Activated CD4-positive, CD25-positive, alpha-beta regulatory T cell treated with anti-CD3 and anti-CD28 coated beads, Interleukin-2, amount 50 U/mL, for 24 hours (primary cell): ENCODE data around the gene SNX33.
"Not testable (repeated sequence)": the region's sequence is repeated elsewhere in the genome, so short reads cannot be mapped to it uniquely, and the experiment has no call there.

Source experiments
- ATAC-seq, 2 donors: fragments of 150-1000 bp; cut with Tn5 transposase; one replicate each; pipeline ENCODE4 v1.10.0; 2021; ENCODE audit warnings: mild to moderate bottlenecking in 1 of 2, moderate library complexity in 1 of 2

SNX33 gene

DNA sequence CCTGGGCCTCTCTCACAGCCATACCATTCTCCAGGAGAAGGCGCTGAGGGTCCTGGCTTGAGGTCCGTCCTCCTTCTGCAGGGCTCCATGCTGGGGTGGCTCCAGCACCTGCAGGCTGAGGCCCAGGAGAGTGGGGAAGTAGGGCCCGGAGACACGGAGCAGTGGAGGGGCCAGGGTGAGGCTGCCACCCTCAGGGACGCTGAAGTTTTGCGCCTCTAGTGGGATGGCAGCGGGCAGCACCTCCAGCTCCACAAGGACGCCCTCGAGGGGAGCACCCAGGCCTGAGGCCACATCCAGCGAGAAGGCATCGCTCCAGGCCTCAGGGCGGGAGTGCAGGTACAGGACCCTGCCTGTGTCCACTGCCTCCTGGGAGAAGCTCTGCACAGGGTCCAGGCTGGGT, 37.5 kb downstream of the SNX33 start:
- ATAC-seq: no peak

GRCh38 chr15:75686212-75686642, 38.5 kb downstream of the SNX33 start:
- ATAC-seq: peak; percentile 52 to 69

DNA sequence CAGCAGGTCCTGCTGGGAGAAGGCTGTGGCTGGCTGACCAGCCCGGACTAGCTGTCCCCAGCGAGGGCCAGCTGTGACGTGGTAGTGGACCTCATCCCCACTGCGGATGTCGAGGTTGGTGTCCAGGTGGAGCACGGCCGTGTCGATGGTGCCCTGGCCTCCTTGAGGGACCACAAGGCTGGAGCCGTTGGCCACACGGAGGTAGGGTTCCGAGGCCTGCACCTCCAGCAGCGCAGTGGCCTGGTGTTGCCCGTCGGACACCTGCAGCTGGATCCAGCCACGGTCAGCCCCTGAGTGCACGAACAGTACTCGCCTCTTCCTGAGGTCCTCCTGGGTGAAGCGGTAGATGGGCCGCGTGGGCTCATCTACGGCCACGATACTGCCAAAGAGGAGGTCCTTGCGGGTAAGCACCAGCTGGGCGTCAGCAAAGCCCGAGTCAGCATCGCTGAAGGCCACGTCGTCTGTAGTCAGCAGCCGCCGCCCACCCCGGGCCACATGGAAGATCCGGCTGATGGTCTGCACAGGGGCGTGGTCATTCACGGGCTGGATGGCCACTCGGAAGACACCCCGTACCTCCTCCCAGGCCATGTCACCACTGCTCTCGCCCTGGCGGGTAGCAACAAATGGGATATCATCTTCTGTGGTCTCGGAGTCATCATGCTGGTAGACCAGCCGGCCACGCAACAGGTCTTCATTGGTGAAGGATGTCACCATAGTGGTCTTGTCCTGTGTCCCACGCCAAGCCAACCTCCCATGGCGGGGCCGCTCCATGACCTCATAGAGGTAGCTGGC, 40.0 kb downstream of the SNX33 start:
- ATAC-seq: no peak

DNA sequence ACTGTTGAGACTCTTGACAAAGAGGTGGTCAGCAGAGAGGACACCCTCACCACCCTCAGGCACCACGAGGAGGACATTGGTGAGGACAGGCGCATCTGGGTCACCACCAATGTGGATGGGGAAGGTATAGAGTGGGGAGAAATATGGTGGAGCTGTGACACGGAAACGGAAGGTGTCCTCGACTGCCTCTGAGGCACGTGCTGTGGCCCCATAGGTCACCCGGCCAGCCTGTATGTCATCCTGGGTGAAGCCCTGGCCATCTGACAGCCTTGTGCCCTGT, 40.5 kb downstream of the SNX33 start:
- no peak for ATAC-seq

DNA sequence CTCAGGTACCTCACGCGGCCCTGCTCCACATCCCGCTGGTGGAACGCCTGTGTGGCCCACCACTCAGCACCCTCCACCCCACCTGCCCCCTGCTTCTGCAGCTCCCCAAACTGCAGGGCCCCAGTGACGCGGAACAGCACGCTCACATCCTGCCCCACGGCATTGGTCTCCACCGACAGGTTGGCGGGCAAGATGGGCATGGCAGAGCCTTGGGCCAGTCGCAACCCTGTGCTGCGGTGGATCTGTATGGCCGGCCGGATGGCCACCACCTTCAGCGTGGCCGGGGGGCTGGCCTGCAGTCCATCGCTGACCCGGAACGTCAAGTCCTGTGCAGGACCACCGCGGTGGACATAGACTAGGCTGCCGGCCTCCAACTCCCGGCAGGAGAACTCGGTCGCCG, 41.1 kb downstream of the SNX33 start:
- ATAC-seq: no peak

DNA sequence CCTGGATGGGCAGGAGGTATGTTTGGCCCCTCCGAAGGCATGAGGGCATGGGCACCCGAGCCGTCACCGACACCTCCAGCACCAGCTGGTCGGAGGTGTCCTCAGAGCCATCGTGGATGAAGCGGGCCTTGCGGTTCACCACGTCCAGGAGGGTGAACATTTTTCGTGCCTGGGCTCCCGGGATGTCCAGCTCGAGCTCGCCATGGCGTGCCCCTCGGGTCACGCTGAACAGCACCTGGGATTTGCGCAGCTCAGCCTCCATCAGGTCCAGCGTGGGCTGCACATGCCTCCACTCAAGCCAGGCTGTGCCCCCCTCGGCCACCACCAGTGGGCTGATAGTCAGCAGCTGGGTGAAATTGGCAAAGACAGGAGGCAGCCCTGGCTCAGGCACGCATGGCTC, 41.7 kb downstream of the SNX33 start:
- ATAC-seq: not testable (repeated sequence)

DNA sequence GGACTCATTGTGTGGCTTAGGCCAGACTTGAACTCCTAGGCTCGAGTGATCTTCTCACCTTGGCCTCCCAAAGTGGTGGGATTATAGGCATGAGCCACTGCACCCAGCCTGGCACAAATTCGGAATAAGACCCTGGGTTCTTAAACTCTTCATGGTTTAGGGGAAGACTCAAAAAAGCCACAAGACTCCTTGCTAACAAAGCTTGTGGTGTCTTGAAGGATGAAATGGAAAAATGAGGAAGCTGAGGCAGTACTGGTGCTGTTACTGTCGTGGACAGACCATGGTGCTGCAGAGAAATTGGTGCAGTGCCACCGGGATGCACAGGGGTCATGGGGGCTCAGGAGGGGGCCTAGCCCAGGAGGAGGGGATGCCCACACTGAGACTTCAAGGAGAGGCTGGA, 44.6 kb downstream of the SNX33 start:
- ATAC-seq: not testable (repeated sequence)

DNA sequence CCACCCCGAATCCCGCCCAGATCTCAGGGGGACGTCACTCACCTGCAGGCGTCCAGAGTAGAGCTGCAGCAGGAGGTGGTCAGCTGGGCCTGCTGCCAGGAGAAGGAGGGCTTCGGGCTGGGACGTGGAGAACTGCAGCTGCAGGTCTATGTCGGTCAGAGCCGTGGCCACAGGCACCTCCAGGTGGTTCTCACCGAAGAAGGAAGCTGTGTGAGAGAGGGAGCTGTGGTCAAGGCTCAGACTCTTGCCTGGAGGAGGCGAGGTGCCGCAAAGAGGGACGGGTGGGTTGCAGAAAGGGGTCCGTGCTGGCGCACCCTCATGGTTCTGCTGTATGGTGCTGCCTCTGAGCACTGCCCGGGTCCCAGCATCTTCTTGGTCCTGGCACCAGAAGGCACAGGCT, 45.3 kb downstream of the SNX33 start:
- not testable (repeated sequence) for ATAC-seq

GRCh38 chr15:75693501-75694240, 46.0 kb downstream of the SNX33 start:
- ATAC-seq: no peak

GRCh38 chr15:75694241-75695182, 46.8 kb downstream of the SNX33 start:
- no peak for ATAC-seq

DNA sequence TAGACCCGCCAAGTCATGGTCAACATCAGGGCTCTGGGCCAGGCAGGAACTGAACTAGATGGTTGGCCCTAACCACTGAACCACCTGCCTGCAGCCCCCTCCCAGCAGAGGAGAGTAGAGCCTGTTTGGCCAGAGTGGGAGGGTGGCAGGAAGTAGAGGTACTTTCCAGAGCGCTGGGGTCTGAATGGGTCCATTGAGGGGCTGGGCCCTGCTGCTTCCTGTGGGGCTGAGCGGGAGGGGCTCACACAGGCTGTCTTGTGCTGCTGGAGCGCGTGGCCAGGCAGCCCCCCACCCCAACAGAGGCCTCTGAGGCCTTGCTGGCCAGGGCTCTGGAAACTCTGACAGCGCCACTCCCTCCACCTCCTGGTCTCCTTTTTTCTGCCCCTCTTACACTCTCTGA, 47.5 kb downstream of the SNX33 start:
- ATAC-seq: no peak

DNA sequence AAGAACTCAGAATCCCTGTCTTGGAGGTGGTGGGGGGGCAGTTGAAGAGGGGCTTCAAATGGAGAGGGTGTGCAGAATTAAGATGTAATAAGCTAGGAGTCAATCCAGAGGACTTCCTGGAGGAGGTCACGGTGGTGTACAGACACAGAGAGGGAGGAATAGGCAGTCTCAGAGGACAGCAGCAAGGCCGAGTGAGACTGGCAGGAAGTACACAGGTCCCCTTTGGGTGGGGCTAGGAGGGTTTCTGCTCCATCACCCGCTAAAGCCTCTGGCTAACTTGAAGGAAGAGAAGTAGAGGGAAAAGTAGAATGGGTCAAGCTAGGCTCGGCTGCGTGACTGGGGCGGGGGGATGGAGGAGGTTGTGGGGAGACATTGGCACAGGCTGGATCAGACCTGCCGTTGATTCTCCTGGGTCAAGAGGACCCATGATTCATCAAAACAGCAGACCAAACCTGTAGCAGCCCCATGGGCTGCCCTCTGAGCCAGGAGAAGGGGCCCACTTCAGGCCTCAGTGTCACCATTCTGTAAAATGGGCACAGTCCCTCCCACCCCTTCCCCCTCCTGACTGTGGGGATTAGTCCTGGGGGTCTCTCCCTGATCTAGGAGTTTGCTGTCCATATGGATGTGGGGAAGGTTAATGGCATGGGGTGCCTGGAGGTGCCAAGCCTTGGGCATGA, 48.1 kb downstream of the SNX33 start:
- ATAC-seq: no peak

DNA sequence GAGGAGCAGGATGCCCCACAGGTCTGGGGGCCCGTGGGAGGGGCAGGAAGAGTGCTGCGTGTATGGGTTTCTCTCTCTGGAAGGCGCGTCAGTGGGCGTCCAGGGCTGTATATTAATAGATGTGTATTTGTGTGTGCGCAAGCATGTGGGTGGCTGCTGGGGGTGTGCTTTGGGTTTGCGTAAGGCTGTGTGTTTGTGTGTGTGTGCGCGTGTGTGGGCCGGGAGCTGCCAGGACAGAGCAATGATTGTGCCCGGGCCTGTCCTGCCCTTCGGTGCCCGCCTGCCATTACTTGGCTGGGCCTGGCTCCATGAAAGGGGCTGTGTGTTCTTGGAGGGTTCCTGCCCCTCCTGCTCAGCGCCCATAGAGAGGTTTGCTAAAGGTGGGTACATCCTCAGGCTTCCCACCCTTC, 48.6 kb downstream of the SNX33 start:
- no peak for ATAC-seq

DNA sequence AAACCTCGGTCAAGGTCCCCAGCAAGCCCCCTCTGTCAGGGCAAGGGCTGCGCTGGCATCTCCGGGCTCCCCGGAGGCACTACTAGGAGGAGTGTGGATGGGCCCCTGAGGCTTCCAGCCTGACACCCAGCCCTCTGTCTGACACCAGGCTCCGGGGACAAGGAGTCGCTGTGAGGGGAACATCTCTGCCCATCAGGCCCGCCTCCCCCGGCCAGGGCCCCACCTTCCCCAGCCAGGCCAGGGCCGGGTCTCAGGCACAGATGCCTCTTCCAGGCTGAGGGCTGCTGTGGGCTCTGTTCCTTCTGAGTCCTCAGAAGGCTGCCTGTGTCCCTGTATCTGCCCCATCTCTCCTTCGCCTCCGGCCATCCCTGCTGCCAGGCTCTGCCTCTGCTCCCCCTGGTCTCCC, 49.1 kb downstream of the SNX33 start:
- ATAC-seq: no peak

GRCh38 chr15:75697523-75697922, 49.8 kb downstream of the SNX33 start:
- ATAC-seq: no peak

- ATAC-seq: not testable (repeated sequence)
Observed at GRCh38 chr15:75697974-75698747, 50.4 kb downstream of the SNX33 start.

DNA sequence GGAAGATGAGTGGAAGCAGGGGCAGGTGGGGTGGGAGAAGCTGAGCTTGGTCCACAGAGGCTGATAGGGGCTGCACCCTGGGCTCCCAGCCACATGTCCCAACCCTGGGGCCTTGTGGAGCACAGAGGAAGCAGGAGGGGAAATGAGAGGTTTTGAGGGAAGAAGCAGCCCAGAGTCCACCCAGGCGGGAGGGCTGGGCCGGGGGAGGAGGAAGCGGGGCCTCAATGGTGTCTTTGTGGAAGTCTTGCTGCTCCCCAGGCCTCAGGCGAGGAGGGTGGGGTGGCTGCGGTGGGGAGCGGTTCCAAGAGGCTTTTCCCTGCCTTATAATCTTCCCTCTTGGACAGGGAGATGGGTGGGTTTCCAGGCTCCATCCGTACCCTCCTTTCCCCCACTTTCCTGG, 51.8 kb downstream of the SNX33 start:
- not testable (repeated sequence) for ATAC-seq

DNA sequence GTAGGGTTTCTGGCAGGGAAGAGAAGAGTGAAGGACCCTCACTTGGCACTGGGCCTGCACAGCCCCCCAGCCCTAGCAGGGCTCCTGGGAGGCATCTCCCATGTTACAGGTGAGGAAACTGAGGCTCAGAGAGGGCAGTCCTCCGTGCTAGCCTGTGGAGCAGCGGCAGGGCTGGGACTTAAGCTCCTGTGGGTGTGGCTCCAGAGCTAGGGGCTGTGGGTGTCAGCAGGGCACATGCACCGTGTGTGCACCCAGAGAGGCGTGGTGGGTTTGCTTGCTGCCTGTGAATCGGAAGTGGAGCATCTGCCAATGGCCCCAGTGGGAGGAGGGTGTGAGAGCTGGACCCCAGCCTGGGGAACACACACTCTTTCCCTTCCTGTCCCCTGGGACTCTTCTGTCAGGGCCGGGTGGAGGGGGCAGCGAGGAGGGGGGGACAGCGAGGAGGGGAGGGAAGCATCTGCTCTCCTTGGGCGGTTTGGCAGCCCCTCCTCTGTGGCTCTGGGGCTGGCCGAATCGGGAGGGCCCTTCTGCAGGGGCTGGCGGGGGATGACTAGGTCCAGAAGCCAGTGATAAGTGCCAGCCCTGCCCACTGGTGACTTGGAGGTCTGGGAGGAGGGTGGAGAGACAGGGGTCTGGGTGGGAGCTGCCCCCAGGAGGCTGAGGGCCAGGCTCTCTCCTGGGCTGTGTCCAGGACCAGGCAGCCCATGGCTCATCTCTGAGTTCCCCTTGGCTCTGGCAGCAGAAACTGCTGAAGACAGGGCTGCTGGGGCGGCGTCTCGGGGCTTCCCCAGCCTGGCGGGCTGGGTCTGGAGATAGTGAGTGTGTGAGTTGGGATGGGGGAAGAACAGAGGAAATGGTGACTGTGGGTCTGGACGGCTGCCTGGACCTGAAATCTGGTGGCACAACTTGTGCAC, 52.5 kb downstream of the SNX33 start:
- ATAC-seq: peak; percentile 27 to 50

GRCh38 chr15:75701071-75702003, 53.6 kb downstream of the SNX33 start:
- not testable (repeated sequence) for ATAC-seq

DNA sequence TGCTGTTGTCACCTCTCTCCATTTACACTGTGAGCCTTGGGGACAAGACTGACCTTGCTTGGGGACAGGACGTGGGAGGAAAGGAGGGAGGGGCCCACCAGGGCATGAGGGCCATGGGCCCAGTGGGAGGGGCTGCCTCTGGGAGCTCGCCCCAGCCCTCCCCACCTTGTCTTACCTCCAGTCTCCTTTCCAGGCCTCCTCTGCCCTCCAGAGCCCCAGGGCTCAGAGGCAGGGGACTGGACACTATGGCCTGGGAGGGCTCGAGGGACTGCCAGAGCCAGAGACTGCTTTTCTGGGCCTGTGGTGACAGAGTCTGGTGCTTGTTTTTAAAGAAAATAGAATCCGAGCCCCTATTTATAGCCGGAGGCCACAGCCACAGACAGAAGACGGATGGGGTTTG, 54.7 kb downstream of the SNX33 start:
- ATAC-seq: no peak
